HG03139 (cell line): ENCODE results near the gene EPHB2.

Experiments
- ATAC-seq: cut with Tn5 transposase; IDR thresholded peaks from one replicate; pipeline ENCODE4 v1.9.1; 2021; ENCODE audit not compliant: unreplicated experiment

The EPHB2 gene

DNA sequence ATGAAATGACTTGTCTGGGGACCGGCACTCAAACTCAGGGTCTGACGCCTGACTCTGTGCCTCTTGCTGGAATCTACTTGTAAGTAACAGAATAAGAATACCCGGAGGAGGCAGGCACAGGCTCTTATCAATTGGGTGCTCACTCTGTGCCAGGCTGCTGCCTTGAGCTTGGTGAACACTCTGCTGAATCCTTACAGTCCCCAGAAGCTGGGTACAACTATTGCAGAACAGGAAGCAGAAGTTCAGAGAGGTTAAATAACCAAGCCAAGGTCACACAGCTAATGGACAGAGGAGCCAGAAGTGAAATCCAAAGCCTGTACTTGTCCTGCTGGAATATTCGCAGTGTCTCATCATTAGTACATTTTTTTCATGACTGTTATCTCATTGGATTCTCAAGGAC lies 86.0 kb downstream of the EPHB2 start:
- no peak for ATAC-seq

DNA sequence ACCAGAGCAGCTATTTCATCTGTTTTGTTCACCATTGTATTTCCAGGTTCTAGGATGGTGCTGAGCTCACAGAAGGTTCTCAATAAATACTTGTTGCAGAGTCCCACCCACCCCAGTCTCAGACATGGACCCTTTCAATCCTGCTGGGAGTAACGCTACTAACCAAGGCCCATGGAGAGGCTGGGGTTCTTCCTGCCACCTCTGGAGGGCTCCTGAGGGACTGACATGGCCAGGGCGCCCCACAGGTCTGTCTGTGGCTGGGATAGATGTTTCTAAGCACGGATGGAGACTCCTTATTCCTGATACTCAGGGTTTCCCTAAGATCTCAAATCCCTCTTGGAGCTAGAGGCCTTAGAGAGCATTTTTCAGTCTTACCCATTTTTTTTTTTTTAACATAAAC lies 87.4 kb downstream of the EPHB2 start:
- ATAC-seq: no peak

DNA sequence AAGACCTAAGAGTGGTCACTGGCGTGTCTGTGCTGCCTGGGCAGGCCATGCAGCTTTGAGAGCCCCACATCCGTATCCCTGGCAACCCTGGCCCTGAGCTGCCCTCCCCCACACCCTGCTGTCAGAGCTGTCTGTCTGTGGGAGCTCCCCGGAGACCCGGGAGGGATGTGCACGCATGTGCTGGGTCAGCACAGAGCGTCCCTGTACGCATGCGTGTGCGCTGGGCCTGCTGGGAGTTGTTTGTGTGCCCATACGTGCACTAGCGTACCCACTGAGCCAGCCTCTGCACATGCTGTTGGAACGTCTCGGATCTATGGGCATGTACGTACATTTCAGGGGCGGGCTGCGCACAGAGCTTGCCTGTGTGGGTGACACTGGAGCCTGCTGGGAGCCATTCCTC lies 89.3 kb downstream of the EPHB2 start:
- ATAC-seq: no peak

GRCh38 chr1:22800629-22801028 lies 90.0 kb downstream of the EPHB2 start:
- ATAC-seq: no peak

GRCh38 chr1:22801347-22801746 lies 90.7 kb downstream of the EPHB2 start:
- no peak for ATAC-seq

DNA sequence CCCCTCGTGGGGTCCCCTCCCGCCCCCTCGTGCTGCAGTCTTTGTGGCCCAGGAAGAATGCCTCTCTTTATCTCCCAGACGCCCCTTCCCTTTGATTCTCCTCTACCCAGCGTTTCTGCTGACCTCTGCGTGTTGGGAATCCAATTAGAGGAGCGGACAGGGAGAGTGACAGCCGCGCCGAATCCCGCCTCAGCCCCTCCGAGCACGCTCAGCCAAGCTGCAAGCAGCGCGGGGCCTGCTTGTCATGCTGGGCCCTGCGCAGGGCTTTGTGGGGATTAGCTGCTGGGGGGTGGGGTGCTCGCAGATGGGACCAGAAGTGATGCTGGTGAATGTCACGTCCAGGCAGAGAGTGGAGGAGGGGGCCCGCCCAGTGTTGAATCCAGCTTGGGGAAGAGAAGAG lies 91.1 kb downstream of the EPHB2 start:
- no peak for ATAC-seq

DNA sequence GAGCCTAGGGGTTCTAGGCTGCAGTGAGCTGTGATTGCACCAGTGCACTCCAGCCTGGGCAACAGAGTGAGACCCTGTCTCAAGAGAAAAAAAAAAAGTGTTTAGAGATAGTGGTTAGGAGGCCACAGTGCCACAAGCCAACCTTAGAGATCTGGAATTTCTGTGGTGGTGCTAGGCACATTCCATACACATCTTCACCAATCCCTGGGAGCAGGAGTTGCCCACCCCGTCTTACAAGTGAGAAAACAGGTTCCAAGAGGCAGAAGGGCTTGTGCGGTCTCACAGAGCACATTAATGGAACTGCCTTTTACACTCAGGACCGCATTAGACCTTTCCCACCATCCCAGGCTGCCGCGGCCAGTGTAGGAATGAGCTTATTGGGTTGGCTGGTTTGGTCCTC lies 93.2 kb downstream of the EPHB2 start:
- no peak for ATAC-seq

DNA sequence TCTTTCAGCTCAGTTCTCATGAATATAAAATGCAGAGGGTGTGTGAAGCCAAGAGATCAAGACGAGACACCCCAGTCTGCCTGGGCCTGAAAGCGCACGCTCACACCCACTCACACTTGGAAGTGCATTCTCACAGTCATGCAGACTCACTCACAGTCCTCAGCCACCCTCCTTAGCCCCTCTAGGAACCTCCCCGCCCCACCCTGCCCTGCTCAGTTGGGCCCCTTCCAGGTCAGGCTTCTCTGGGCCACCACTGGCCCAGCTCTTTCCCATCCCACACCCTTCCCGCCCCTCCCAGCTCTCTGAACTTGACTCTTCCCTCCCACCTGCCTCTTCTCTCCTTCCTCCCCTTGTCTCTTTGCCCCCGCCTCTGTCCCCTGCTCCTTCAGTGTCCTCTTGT lies 93.8 kb downstream of the EPHB2 start:
- ATAC-seq: no peak

DNA sequence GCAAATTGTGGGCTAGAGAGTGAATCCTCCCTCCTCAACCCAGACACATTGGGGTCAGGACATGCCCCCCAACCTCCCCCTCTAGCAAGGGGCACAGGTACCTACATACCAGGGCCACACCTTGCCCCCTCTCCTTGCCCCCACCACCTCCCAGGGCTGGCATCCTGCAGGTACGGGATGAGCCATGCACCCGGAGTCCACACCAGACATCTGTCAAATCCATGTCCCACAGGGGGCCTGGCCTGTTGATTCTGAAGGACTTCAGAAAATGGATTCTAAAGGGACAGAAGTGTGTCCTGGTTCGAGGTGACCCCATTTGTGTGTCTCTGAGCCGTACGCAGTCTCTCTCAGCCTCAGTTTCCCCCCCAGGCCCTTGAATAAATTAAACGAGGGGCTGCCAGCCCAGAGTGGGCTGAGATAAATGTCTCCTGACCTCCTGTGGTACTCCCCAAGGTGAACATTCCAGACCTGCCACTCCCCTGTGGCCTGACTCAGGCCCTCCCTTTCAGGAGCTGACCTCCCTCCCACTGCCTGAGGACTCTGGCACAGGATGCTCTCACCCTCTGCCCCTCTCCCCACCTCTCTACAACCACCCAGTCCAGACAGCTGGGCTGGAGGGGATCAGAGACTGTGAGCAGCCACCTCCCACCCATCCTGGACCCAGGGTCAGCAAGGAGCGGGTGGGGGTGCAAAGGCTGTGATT lies 94.5 kb downstream of the EPHB2 start:
- ATAC-seq: no peak

- ATAC-seq: no peak
Measured at GRCh38 chr1:22805672-22806038, 95.0 kb downstream of the EPHB2 start.

DNA sequence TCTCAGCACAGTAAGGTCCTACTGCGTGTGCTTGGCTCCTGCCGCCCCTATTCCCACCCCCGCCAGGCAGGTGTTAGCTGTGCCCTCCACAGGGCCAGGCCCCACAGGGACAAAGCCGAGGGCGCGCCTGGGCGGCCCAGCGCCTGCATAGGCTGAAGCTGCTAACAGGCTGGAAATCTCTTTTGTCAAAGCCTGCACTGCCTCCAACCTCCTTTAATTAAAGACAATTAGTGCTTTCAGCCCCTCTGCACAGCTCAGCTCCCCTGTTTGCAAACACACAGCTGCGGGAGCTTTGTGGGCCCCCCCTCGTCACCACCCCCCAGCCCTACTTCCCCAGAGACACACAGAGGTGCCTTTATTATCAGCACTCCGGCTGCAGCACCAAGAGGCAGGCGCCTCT lies 95.9 kb downstream of the EPHB2 start:
- no peak for ATAC-seq

GRCh38 chr1:22807340-22807739 lies 96.7 kb downstream of the EPHB2 start:
- ATAC-seq: no peak

DNA sequence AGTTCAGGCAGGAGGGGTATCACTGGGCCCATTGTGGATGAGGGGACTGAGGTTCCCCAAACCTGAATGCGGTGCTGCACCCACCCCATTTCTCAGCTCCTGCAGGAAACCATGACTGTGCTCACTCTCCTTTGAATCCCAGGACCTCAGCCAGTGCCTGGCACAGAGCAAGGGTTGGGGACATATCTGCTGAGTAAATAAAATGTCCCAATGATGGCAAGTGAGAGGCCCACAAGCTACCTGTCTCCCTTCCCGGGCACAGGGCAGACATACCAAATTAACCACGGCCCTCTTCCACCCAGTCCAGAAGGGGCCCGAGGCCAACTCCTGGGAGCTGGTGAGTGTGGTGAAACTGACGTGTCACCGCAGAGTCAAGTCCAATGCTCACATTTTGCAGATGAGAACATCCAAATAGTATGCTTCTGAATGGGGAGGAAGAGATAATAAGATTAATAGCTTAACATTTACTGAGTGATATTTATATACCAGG lies 97.6 kb downstream of the EPHB2 start:
- ATAC-seq: no peak

DNA sequence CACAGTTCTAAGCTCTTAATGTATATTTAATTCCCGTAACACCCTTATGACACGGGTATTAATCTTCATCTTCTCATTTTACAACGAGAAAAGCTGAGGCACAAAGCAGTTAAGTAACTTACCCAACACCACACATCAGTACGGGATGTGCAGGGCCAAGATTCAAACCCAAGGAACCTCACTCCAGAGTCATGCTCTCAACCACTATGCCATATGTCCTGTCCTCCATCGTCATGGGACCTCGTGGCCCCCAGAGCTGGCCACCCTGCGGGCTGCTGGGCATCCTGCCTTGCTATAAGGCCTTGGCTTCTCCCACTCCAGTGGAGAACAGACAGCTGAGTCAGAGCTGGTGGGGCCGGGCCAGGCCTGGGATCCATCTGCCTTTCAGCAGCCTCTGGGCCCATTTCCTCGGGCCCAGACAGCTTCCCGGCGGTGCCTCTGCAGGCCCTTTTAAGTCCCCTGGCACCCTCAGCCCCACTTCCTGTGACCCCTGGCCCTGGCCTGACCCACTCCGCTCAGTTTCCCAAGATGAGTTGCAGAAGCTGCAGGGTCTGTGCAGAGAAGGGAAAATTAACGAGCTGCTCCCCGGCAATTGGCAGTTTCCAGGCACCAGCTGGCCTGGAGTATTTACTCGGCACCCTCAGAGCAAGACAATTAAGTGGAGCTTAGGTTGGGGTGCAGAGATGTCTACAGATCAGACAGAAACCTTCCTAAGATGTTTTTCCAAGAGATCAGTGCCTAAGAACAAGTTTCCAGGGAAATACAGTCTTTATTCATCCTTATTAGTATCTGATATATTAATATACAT lies 98.2 kb downstream of the EPHB2 start:
- ATAC-seq: no peak

GRCh38 chr1:22809783-22810182 lies 99.1 kb downstream of the EPHB2 start:
- no peak for ATAC-seq

GRCh38 chr1:22810378-22810777 lies 99.7 kb downstream of the EPHB2 start:
- no peak for ATAC-seq

DNA sequence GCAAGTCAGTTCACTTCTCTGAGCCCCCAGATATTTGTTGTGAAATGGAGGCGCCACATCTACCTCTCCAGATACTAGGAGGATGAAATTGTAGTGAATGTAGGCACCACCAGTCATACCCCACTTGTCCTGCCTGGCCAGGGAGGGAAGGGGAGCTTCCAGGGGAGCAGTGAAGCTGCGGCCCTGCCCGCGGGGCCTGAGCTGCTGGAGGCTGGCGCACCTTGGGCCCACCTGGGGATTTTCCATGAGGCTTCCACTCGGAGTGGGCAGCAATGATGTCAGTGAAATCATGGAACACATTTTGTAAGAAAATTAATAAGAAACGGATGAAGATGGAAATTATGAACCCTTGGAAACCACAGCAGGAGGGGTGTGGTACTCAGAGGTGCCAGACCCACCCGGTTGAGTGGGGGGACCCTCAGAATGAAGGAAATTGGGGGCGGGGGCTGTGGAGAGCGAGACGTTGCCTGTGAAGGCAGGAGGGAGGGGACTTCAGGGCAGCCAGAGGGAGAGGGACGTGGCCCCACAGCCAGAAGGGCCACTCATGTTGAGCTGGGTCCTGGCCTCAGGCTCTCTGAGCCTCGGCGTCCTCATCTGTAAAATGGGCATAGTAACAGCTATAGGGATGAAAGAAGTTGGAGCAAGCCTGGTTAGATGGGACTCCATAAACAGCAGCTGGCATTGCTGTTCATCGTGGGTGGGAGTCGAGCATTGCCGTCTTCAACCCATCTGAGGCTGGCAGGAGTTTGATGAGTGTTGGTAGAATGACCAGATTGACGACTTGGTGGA lies 101.6 kb downstream of the EPHB2 start:
- no peak for ATAC-seq

DNA sequence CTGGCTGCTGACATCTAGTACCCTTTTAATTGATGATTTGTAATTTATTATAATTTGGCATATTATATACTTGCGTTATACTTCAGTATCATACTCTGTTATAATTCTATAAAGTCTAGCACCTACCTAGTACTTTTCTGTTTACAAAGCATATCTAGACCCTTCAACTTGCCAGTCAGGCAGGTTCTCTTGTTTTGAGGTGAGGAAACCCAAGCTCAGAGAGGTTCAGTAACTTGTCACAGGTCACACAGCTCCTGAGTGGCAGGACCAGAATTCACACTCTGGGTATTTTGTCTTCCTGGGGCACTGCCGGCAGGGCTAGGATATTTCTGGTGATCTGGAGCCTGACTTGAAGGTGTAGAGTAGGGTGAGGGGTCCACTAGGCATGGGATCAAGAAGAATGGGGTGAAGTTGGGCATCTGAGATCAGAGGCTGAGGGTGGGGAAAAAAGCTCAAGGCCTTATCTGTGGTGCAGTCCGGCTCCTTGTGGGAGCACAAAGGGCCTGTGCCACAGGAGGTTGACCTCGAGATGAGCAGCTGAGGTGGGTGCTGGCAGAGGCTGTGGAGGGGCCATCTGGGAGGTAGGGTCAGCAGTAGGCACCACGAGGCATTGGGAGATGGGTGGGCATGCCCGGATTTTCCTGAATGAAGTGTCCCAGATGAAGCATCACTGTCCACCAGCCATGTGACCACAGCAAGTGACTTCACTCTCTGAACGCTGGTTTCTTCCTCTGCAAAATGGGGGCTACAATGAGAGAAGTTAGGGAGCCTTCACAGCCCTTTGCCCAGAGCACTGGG lies 102.6 kb downstream of the EPHB2 start:
- no peak for ATAC-seq

GRCh38 chr1:22814176-22815042 lies 103.8 kb downstream of the EPHB2 start:
- no peak for ATAC-seq

GRCh38 chr1:22815043-22815365 lies 104.4 kb downstream of the EPHB2 start:
- ATAC-seq: no peak
